NCI-H345 treated with DMSO at 0.1 percent for 48 hours (cell line): Measurements from ENCODE around the gene MSANTD7.

Experiments used
- DNase-seq: peaks from one replicate; lab custom pipeline; 2025; ENCODE audit not compliant: unreplicated experiment; lab: John Stamatoyannopoulos, UW

MSANTD7 gene

DNA sequence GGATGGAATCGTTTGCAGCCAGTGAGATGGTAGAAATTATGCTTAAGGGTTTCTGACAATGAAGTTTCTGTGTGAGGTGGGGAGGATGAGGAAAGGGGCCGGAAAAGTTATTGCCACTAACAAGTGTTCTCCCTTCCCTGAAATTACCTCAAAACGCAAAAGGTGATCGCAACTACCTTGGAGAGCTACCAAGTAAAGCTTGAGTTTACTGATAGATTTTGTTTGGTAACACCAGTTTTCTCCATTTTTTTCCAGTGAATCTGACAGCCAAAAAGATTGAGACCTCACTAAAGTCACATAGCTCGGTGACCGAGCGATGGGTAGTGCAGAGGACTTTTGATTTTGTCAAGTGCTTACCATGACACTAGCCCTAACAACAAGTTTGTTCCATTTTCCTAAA is 42.1 kb downstream of the MSANTD7 start:
- no peak for DNase-seq

DNA sequence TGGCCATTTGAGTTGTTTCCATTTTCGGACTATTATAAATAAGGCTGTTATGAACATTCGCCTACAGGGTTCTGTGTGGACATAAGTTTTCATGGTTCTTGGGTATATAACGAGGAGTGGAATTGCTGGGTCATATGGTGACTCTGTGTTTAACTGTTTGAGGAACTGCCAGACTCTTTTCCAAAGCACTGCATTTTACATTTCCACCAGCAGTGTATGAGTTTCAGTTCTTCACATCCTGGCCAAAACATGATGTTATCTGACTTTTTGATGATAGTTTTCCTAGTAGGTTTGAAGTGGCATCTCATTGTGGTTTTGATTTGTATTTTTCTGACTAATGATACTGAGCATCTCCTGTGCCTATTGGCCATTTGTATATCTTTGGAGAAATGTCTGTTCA is 46.0 kb downstream of the MSANTD7 start:
- DNase-seq: no peak
